GM19455 (cell line): ENCODE results near the gene CLCN3.
"Not testable (repeated sequence)": the region's sequence is repeated elsewhere in the genome, so short reads cannot be mapped to it uniquely, and the experiment has no call there.

Experiments
- ATAC-seq: cut with Tn5 transposase; IDR thresholded peaks from one replicate; pipeline ENCODE4 v1.9.1; 2021; ENCODE audit not compliant: unreplicated experiment

Gene CLCN3

DNA sequence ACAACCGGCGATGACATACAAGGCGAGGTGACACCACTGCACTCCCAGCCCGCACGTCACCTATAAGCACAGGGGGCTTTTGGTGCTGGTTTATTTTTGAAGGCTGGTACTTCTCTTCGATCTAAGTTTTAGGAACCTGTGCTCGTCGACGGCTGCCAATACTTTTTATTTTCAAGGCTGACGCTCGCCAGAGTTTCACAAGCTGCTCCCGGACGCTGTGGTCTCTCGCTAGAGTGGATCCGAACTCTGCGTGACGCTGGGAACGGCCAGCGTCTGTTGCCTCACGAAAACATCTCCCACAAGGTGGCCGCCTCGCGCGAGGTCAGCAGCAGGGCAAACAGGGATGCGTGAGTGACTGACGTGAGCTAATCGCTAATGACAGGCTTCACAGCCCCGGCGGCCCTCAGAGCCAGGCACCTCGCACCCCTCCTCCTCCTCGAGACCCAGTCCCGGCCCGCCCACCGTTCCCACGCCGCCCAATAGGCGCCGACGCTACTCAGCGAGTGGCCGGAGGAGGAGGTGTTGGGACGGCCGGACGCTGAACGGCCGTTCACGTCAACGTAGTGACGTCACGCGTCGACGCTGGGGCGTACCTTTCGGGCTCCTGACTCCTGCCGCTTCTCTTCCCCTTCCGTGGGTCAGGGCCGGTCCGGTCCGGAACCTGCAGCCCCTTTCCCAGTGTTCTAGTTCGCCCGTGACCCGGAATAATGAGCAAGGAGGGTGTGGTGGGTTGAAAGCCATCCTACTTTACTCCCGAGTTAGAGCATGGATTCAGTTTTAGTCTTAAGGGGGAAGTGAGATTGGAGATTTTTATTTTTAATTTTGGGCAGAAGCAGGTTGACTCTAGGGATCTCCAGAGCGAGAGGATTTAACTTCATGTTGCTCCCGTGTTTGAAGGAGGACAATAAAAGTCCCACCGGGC lies at the start of gene CLCN3:
Gene CLCN3 (plus strand): TSS at position 621 of the 922 bp plus-strand sequence. CDS start 15,351 bp downstream, outside the sequence.
- peak; percentile 96 for ATAC-seq

- ATAC-seq = not testable (repeated sequence)
These were observed 49.4 kb upstream of the CLCN3 start for GRCh38 chr4:169571012-169571411.

DNA sequence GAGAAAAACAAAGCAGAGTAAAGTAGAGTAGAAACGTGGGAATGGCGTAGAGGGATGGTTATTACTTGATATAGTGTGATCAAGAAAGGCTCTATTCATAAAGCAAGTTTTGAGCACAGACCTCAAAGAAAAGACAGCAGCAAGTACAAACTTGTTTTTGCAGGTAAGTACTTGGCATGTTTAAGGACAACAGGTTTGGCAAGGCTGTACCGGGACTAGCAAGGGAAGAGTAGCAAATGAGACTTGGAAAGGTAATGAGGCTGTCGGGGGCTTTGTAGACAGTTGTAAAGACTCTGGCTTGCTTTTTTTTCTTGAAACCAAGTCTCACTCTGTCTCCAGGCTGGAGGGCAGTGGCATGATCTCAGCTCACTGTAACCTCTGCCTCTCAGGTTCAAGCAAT lies 48.9 kb upstream of the CLCN3 start:
- no peak for ATAC-seq

DNA sequence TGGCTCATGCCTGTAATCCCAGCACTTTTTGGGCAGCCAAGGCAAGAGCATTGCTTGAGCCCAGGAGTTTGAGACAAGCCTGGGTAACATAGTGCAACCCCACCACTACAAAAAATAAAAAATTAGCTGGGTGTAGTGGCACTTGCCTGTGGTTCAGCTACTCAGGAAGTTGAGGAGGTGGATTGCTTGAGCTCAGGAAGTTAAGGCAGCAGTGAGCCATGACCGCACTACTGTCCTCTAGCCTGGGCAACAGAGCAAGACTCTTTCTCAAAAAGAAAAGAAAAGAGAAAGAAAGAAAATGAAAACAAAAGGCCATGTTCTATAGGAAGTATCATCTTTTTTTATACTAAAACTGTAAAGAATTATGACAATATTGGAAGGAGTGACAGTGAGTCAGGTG lies 46.5 kb upstream of the CLCN3 start:
- ATAC-seq = no peak

- peak; percentile 92 for ATAC-seq
These were observed 38.2 kb upstream of the CLCN3 start for GRCh38 chr4:169582203-169582602.

DNA sequence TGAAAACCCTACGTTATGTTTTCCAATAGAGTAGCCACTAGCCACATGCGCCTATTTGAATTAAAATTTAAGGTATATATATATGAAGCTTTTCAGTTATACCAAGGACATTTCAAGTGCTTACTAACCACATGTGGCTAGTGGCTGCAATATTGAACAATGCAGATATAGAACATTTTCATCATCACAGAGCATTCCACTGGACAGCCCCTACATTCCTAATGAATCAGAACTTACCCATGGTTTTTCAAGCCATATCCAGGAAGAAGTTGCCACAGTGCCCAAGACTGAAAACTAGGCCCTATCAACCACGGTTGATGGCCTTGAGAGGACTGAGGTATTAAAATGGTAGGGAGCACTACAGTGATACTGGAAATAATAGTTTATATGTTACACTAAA lies 37.7 kb upstream of the CLCN3 start:
- ATAC-seq = peak; percentile 8

GRCh38 chr4:169583563-169583962 lies 36.8 kb upstream of the CLCN3 start:
- ATAC-seq = no peak

- ATAC-seq = no peak
These were observed 27.3 kb upstream of the CLCN3 start for GRCh38 chr4:169593050-169593560.

DNA sequence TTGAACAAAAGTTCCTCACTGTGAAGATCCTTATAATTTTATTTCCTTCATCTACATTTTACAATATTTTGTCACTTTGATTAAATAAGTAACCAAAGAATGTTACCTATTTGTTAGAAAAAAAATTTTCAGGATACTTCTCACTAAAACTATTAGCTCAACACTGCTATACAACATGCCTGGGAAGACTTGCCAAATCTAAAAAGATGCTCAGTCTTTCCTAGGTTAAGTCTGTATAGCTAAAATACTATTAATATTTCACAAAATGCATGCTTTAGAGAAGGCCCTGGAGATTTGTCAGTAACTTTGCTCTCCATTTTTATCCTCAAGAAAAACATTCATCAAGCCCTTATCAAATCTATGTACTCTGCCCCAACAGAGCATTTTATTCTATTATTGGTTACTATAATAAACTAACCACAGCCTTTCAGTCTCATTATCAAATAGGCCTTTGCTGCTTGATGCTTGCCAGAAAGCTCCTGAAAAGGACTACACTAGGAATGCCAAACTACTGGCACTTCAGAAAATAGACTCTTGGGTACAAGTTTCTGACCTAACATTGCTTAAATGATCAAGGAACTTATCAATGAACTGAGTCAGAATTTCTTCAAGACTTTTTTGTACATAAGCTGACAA lies 25.7 kb upstream of the CLCN3 start:
- no peak for ATAC-seq

DNA sequence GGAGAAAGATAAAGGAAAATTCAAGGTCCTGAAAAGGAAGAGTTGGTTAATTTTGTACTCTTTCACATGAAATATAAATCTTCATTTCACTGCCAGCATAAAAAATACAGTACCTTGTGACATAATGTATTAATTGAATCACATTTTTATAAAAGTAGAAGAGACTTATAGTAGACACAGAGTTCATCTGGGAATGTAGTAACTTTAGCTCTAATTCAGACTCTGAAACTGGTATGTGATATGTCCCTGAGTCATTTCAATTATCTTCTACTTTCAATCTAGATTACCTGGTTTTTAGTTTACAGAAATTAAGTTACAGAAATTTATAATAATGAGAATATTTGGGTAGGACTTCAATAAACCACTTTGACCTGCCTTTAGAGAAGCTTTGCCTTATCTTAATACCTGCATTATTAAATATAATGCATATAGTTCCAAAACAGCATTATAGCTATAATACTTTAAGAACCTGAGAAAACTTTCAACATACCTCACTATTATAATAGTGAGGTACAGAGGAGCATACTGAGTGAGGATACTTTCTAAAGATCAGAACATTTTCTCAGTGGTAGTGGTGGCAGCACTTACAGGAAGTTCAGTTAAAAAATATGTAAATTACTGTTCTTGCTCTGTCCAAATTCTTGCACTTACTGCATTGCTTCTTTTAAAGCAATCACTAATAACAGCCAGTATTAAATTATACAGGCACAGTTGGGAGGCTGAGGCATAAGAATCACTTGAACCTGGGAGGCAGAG lies 19.2 kb upstream of the CLCN3 start:
- ATAC-seq = peak; percentile 62

DNA sequence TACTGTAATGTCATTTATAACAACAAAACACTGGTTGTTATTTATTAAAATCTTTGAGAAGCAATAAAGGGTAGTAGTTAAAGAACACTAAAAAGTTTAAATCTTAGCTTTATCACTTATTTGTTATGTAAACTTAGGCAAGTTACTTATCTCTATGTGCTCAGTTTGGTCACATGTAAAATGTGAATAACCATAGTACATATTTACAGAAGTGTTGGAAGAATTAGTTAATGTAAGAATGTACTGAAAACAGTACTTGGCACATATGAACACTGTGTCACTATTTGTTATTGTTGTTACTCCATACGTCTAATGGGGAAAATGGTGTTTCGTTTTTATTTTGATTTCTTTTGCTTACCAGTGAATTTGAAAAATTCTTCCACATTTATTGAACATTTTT lies 17.1 kb upstream of the CLCN3 start:
- ATAC-seq = no peak

- peak; percentile 61 for ATAC-seq
These were observed 16.1 kb upstream of the CLCN3 start for GRCh38 chr4:169604131-169604900.

GRCh38 chr4:169604903-169605331 lies 15.5 kb upstream of the CLCN3 start:
- ATAC-seq = no peak

- no peak for ATAC-seq
These were observed 9.2 kb upstream of the CLCN3 start for GRCh38 chr4:169611157-169611556.

DNA sequence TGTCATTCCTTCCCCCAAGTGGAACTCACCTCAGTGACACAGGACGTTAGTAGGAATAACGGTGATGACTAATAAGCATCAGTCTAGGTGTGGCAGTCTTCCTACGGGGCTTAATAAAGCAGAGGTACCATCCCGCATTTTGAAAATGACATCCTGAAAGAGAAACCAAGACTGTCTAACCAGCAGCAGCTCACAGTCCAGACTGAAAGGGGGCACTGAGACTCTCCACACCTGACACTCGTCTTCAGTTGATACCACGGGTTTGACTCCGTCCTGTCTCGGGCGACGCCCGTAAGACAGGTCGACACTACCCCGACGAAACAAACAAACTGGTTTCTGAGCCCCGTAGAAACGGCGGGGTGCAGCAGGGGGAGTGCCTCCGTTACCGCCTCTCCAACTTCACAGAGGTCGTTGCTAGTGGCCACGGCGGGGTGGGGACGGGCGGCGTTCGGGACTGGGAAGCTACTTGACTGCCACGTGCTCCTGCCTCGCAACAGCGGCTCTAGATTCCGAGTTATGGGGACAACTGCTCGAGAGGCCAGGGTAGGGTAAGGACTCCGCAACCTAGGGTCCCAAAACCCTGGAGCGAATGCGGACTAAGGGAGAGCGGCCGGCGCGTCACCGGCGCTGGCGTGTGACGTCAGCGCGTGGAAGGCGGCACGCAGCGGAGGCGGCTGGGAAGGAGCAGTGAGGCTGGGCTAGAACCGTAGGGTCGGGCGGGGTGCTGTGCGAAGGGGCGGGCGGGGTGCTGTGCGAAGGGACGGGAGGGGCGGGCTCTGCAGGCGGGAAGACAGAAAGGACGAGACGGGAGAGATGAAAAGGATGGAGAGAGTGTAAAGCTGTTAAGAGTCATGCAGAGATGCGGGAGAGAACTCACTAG lies 8.1 kb upstream of the CLCN3 start, which contains the start of gene NEK1:
Gene NEK1 (minus strand): TSS at position 593 of the 880 bp plus-strand sequence. CDS start 9,953 bp downstream, outside the sequence.
- ATAC-seq = peak; percentile 93

DNA sequence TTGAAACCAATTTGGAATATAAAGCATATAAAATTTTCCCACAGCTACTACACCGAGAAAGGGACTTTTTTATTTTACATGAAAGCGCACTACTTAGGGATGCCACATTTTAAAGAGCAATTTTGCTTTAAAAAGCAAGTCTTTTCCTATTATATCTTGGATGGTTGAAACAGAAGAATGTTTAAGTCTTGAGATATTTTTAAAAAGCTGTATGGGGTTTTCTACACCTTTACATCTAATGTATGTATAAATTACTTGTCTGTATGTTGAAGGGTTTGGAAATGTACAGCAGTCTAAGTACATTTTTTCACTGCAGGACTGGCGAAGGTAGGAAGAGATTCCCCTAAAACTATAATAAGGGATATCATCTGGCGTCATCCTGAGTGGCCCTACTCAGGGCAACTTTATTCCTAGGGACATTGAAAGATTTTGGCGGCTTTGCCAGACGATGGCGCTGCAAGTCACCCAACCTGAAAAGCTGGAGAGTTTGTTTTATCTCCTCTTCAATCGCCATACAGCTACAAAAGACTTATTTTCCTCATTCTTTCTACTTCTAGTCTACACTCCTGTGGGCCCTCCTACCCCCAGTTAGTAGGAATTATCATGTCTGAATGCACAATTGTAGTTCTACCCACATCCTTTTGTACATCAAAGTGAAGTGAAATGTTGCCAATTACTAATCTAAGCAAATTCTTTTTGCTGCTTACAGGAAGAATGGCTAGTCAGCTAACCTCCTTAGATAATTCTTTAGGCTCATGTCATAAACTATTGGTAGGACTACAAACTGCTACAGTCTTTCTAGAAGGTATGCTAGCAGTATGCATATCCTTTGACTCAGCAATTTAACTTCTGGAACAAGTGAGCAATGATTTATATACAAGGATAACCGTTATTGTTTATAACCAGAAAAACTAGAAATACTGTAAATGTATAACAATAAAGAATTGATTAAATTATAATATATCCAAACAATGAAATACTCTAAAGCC lies 7.2 kb upstream of the CLCN3 start:
- peak; percentile 36 for ATAC-seq

- ATAC-seq = no peak
These were observed 4.8 kb upstream of the CLCN3 start for GRCh38 chr4:169615467-169616106.

DNA sequence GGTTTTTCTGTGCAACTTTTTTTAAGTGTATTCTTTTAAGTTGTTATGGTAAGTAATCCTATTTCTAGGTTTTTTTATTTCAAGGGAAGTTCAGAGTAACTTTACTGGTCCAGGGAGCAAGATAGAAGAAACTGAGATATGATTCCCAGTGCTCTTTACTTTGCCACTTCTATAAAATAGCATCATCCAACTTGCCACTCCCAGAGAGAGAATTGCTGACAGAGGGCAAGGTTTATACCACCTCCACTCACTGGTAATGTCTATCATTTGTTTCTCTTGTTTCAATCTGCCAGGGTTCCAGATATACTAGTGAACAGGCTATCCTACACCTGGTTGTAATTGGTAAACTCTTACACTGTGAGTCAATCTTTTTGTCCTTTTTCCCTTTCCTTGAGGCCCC lies 3.5 kb upstream of the CLCN3 start:
- no peak for ATAC-seq
